HG02571 (cell line): ENCODE data around the gene FAM171A2.
"Not testable (repeated sequence)": the region's sequence is repeated elsewhere in the genome, so short reads cannot be mapped to it uniquely, and the experiment has no call there.

ENCODE experiments used
- ATAC-seq: cut with Tn5 transposase; IDR thresholded peaks from one replicate; pipeline ENCODE4 v1.9.1; 2021; ENCODE audit warnings: mild to moderate bottlenecking, moderate library complexity; ENCODE audit not compliant: unreplicated experiment

Gene FAM171A2

GRCh38 chr17:44363613-44364159 lies at the start of gene FAM171A2:
Gene FAM171A2 (minus strand): TSS chr17:44363853. CDS start chr17:44363714, 139 bp downstream.
- ATAC-seq: no peak

GRCh38 chr17:44409309-44410028 lies 45.8 kb upstream of the FAM171A2 start:
- ATAC-seq: no peak

GRCh38 chr17:44408786-44409185 lies 45.1 kb upstream of the FAM171A2 start:
- no peak for ATAC-seq

DNA sequence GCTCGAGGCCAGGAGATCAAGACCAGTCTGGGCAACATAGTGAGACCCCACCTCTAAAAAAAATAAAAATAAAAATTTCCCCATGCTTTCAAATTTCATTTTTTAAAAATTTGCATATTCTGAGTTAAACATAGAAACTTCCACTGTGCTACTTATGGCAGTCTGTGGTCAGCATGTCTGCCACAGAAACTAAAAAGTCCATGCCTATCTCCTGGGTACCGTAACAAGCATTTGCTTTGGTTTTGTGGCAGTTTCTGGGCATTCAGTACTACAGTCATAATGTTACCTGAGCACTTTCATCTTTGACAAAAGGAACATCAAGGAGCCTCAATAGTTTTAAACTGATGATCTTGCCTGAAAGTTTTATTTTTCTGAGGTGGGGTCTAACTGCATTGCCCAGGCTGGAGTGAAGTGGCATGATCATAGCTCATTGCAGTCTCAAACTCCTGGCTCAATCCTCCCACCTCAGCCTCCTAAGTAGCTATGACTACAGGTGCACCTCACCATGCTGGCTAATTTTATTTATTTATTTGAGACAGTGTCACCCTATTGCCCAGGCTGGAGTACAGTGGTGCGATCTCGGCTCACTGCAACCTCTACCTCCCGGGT lies 39.0 kb upstream of the FAM171A2 start:
- ATAC-seq: no peak

DNA sequence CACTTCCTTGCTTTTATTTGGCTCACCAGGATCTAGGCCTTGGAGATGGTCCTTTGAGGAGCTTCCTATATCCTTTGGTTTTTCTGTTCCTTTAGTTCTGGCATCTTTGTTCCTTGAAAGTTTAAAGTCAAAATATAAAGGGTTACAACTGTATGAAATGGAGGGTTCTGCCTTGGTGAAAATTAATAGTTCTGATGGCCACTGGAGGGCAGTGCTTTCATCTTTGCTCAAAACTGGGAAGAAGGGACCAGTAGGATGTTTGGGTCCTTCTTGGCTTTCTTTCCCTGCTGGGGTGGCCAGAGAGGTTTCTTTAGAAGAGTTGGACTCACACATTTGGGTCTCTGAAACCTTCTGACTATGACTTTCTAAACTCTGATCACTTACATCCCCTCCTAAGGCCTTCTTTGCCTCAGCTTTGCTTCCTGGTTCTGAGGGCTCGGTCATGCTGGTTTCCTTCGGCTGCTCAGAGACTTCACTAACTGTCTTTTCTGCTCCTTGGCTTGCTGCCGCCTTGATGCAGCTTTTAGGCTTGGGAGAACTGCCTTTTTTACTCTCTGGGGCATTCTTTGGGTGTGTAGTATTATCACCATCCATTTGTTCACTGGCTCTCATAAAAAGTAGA lies 36.7 kb upstream of the FAM171A2 start:
- no peak for ATAC-seq

DNA sequence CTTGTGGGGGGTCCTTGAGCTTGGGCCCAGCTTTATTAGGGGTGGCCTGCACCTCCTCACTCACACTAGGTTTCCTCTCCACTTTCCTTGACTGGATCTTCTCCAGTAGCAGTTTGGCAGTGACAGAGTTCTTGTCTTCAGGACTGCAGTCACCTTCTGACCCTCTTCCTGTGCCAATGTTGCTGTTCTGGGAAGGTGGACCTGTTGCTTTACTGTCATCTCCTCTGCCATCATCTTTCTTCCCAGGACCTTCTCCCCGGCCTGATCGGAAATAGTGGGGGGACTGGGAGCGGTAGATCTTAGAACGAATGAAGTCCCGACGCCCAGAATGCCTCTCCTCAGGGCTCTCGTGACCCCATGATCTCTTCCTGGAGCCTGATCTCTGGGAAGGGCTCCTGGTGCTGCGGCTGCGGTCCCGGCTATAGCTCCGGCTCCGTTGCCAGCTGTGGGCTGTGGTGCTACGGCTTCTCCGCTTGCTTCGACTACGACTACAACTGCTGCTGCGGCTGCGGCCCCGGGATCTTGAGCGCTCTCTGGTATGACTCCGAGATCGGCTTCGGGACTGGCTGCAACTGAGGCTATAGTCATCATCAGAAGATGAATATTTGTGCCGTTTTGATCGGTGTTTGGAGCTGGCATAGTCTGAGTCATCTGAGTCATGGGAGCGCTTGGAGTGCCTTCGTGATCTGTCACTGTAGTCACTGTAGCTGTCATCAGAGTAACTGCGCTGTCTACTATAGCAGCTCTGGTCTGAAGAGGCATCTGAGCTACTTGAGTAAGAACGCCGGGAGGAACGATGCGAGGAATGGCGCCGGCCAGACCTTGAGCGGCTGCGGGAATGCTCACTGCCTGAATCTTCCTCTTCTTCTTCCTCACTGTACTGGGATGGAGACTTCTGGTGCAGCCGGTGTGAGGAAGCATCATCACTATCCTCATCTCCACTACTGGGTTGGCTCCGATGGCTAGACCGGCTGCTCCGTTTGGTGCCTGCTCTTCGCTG lies 35.3 kb upstream of the FAM171A2 start:
- no peak for ATAC-seq

- ATAC-seq: no peak
Observed at GRCh38 chr17:44397479-44398440, 34.1 kb upstream of the FAM171A2 start.

GRCh38 chr17:44396946-44397345 lies 33.3 kb upstream of the FAM171A2 start:
- ATAC-seq: no peak

DNA sequence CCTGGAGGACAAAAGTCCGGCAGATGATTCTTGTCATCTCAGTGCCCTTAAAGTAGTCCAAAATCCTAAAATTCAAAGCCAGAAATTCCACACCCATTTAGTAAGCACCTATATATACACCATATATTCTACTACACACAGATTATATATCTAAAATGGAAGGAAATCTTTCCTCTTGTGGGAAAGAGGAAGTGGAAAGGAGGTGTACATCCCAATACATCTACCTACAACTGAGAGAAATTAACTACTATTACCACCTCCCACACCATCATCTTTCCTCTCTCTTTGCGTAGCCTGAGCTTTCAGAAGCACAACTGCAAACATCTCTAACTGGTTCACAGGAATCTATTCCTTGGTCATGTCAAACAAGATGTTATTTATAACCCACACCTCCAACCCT lies 31.2 kb upstream of the FAM171A2 start:
- ATAC-seq: no peak

DNA sequence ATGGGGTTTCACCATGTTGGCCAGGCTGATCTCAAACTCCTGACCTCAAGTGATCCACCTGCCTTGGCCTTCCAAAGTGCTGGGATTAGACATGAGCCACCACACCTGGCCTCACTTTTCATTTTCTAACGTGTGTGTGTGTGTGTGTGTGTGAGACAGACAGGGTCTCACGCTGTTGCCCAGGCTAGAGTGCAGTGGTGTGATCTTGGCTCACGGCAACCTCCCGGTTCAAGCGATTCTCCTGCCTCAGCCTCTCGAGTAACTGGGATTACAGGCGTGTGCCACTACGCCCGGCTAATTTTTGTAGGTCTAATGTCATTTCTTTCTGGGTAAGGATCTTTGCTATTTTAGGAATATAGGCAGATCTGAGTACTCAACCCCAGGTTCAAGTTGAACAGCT lies 30.5 kb upstream of the FAM171A2 start:
- not testable (repeated sequence) for ATAC-seq

DNA sequence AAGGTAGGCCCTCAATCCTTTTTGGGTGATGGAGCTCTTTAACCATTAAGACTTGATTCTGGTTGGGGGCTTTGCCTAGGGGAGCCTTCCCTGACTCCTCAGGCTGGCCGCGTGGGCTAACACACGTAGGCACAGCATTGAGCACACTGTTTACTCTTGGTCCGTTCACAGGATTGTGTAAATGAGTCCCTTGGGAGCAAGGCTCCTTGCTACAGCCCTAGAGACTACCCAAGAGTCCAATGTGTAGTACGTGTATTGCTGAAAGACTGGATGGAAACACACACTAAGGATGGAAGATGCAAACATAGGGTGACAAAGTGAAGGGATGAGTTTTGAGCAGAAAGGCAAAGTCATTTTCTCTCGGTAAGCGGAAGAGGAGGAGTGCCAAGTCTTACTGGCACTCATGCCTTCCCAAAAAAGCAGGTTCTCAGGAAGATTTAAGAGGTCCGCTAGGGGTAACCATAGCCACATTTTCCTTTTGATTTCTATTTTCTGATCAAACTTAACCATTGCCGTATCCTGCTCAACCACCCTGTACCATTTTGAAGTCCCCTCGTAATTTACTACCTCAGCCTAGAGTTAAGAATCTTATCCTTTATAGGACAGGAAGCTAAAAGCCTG lies 26.7 kb upstream of the FAM171A2 start:
- no peak for ATAC-seq

DNA sequence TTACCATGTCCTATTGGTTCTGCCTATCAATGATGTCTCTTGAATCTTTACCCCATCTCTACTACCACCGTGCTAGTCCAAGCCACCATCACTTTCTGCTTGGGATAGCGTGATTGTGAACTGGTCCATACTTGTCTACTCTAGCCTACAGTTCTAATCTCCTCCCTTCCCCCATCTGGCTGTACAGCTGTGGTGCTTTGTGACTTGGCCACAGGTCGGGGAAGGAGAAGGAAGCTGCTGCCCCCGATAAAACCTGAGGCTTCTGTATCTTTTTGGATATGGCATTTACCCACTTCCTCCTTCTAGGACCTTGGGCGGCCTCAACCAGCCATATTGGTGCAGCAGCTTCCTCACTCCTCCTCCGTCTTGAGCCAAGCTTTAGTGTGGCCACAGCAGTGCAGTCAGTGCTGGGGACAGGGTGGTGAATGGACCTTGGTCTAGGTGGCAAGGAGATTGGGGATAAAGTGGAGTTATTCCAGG lies 26.1 kb upstream of the FAM171A2 start:
- ATAC-seq: no peak

DNA sequence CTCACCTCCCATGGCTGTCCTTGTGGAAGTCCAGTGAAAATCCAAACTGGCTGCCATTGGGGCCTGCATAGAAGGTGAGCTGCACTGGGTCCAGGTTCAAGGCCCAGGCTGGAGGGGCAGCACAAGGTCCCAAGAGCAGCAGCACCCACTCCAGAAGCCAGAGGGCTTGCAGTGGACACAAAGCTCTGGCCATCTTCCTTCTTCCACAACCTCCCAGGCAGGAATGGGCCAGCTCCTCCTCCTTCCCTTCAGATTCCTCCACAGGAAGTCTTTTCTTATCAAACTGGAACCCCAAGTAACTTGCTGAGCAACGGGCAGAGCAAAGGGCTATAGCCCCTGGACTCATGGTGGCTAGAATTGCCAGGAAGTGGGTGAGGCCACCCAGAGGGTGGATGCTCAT lies 25.6 kb upstream of the FAM171A2 start, which contains the start of gene ITGA2B:
Gene ITGA2B, minus strand, starts transcription at position 369 of the 400 bp plus-strand sequence. Its CDS starts 176 bp downstream, at position 193.
- no peak for ATAC-seq

- no peak for ATAC-seq
Observed at GRCh38 chr17:44387804-44388203, 24.2 kb upstream of the FAM171A2 start.

GRCh38 chr17:44386182-44386525 lies 22.5 kb upstream of the FAM171A2 start:
- no peak for ATAC-seq

DNA sequence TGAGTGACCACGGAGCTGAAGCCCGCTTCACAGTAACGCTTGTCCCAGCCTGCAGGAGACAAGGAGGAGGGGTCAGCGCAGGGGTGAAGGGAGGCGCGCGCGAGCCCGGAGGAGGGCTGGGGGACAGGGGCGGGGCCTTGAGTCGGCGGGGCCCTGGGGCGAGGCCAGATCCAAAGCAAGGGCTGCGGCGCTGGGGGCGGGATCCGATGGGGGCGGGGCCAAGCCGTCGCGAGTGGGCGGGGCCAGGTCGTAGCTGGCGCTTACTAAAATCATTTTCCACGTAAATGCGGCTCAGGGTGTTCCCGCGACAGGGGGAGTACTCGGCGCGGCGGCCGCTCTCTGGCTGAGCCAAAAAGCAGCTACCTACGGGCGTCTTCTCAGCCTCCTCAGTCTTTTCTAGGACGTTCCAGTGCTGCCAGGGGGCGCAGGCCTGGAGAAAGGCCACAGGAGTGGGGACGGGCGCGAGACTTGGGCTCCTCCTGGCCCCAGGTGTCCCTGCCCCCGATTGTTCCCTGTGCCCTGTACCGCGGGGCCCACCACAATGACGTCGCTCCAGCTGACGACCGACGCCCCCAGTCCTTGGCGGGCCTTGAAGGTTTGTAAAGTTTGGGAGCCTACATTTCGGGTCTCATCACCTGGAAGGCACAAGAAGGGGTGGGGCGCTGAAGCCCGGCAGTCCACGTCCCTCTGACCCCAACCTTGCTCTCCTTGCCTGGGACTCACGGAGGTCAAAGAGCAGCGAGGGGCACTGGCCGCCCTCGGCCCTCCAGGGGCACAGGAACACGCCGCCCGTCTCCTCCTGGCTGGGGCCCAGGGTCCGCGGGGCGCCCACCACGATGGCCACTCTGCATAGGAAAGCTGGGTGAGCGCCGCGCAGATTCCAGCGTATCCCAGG lies 21.9 kb upstream of the FAM171A2 start:
- ATAC-seq: peak; percentile 56

- no peak for ATAC-seq
Observed at GRCh38 chr17:44384823-44385286, 21.2 kb upstream of the FAM171A2 start.
